ENCODE results near the gene KIF11. TPM values are rescaled to one million over a fixed set of nuclear protein-coding genes. Genes with fewer than 3 reads are reported as not detected.

The KIF11 gene
- total RNA-seq, 4 donors from 2014 or later, result 0.37 to 2.4 (median 1.3) TPM

- Histone ChIP-seq H3K36me3 (no peaks in the 10 kb centered on the region), H3K27me3 (no peaks in the 10 kb centered on the region), H3K27ac (no peak overlapping the region), H3K4me1 (no peaks in the 10 kb centered on the region), H3K9me3 (peaks cover 8 to 16% of the 10 kb centered on the region in 2 donors), H3K4me3 (no peak overlapping the region)
- in situ Hi-C loops (cut with MboI; ENCODE audit: low pct_ligation_motif_present in 1 of 4, low pct_unique_long_range_greater_than_20kb in 1 of 4, low sequenced_read_pairs in 3 of 4), result no loop called here
- TF ChIP-seq EP300 (IDR thresholded peaks at IDR 0.05; ENCODE audit: low read depth), result no peak
- TF ChIP-seq POLR2A (IDR thresholded peaks at IDR 0.05), result no peak
- no peak for TF ChIP-seq POLR2AphosphoS5 (IDR thresholded peaks at IDR 0.05)
- TF ChIP-seq, protein P1, sequence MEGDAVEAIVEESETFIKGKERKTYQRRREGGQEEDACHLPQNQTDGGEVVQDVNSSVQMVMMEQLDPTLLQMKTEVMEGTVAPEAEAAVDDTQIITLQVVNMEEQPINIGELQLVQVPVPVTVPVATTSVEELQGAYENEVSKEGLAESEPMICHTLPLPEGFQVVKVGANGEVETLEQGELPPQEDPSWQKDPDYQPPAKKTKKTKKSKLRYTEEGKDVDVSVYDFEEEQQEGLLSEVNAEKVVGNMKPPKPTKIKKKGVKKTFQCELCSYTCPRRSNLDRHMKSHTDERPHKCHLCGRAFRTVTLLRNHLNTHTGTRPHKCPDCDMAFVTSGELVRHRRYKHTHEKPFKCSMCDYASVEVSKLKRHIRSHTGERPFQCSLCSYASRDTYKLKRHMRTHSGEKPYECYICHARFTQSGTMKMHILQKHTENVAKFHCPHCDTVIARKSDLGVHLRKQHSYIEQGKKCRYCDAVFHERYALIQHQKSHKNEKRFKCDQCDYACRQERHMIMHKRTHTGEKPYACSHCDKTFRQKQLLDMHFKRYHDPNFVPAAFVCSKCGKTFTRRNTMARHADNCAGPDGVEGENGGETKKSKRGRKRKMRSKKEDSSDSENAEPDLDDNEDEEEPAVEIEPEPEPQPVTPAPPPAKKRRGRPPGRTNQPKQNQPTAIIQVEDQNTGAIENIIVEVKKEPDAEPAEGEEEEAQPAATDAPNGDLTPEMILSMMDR (IDR thresholded peaks at IDR 0.05), result no peak
- no peak for DNase-seq
- intact Hi-C loops (cut with DNase I; ENCODE audit: low total_unique reads), result no loop called here
These were observed 69.9 kb downstream of the KIF11 start for GRCh38 chr10:92662848-92663247.

DNA sequence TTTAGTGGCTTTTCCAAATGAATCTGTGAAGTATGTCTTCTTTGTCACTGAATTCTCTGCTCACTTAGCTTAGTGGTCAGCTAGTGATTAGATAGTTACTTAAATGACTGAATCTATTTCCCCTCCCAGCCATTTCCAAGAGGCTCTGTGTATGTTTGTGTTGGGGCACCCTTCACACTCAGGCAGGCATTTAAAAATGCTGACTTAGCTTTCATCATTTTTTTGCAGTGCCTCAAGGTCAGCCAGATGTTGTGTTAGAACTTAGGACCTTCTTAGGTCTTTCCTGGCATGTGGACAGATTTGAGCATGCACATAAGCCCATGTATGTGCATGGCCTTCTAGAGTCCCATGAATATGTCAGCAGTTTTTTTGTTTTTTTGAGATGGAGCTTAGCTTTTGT, 71.4 kb downstream of the KIF11 start:
- intact Hi-C loops (cut with DNase I; ENCODE audit: low total_unique reads), result no loop called here
- no peak overlapping the region for H3K27ac ChIP-seq
- H3K9me3 ChIP-seq, result peaks cover 8 to 16% of the 10 kb centered on the region in 2 donors
- DNase-seq, result no peak
- H3K4me1 ChIP-seq, result no peaks in the 10 kb centered on the region
- no peaks in the 10 kb centered on the region for H3K27me3 ChIP-seq
- H3K36me3 ChIP-seq, result no peaks in the 10 kb centered on the region
- TF ChIP-seq POLR2AphosphoS5 (IDR thresholded peaks at IDR 0.05), result no peak
- TF ChIP-seq, protein P1 (IDR thresholded peaks at IDR 0.05), result no peak
- no peak for TF ChIP-seq POLR2A (IDR thresholded peaks at IDR 0.05)
- no peak for TF ChIP-seq EP300 (IDR thresholded peaks at IDR 0.05; ENCODE audit: low read depth)
- no peak overlapping the region for H3K4me3 ChIP-seq
- in situ Hi-C loops (cut with MboI; ENCODE audit: low pct_ligation_motif_present in 1 of 4, low pct_unique_long_range_greater_than_20kb in 1 of 4, low sequenced_read_pairs in 3 of 4), result no loop called here

- no peak for DNase-seq
- H3K27me3 ChIP-seq, result no peaks in the 10 kb centered on the region
- intact Hi-C loops (cut with DNase I; ENCODE audit: low total_unique reads), result no loop called here
- WGBS, 2 donors (ENCODE audit: low coverage in 1 of 2), result 95% methylated on average over 6 of the region's 6 CpGs
- H3K36me3 ChIP-seq, result no peaks in the 10 kb centered on the region
- in situ Hi-C loops (cut with MboI; ENCODE audit: low pct_ligation_motif_present in 1 of 4, low pct_unique_long_range_greater_than_20kb in 1 of 4, low sequenced_read_pairs in 3 of 4), result no loop called here
- H3K9me3 ChIP-seq, result peaks cover 6 to 16% of the 10 kb centered on the region in 2 donors
- no peak overlapping the region for H3K27ac ChIP-seq
- H3K4me3 ChIP-seq, result no peak overlapping the region
- H3K4me1 ChIP-seq, result no peaks in the 10 kb centered on the region
- TF ChIP-seq, protein P1 (IDR thresholded peaks at IDR 0.05), result no peak
- TF ChIP-seq POLR2A (IDR thresholded peaks at IDR 0.05), result no peak
- TF ChIP-seq EP300 (IDR thresholded peaks at IDR 0.05; ENCODE audit: low read depth), result no peak
- no peak for TF ChIP-seq POLR2AphosphoS5 (IDR thresholded peaks at IDR 0.05)
These were observed 74.1 kb downstream of the KIF11 start for GRCh38 chr10:92667078-92667477.

GRCh38 chr10:92677708-92678107, 84.8 kb downstream of the KIF11 start:
- H3K27ac ChIP-seq, result no peak overlapping the region
- no peaks in the 10 kb centered on the region for H3K27me3 ChIP-seq
- H3K36me3 ChIP-seq, result no peaks in the 10 kb centered on the region
- TF ChIP-seq POLR2AphosphoS5 (IDR thresholded peaks at IDR 0.05), result no peak
- no peak for TF ChIP-seq POLR2A (IDR thresholded peaks at IDR 0.05)
- TF ChIP-seq, protein P1 (IDR thresholded peaks at IDR 0.05), result no peak
- no peak for TF ChIP-seq EP300 (IDR thresholded peaks at IDR 0.05; ENCODE audit: low read depth)
- H3K4me1 ChIP-seq, result no peaks in the 10 kb centered on the region
- no peaks in the 10 kb centered on the region for H3K9me3 ChIP-seq
- no peak overlapping the region for H3K4me3 ChIP-seq
- intact Hi-C loops (cut with DNase I; ENCODE audit: low total_unique reads), result no loop called here
- in situ Hi-C loops (cut with MboI; ENCODE audit: low pct_ligation_motif_present in 1 of 4, low pct_unique_long_range_greater_than_20kb in 1 of 4, low sequenced_read_pairs in 3 of 4), result no loop called here
- DNase-seq, result no peak

Measured in transverse colon (tissue), 4 donors.